CD4-positive, alpha-beta T cell treated with Interleukin-1 beta for 1 hour (primary cell): ENCODE data around the gene CXCL5.

Experiments
- DNase-seq, 2 donors: peaks; one replicate each; pipeline ENCODE4 v3.0.0-alpha.2; 2020 to 2022

The CXCL5 gene

GRCh38 chr4:73998040-73999011 lies at the start of gene CXCL5:
TSS of gene CXCL5 (minus strand) at chr4:73998677. CDS start at chr4:73998581, 96 bp downstream.
- no peak for DNase-seq

- DNase-seq, result no peak
These were observed 48.7 kb upstream of the CXCL5 start for GRCh38 chr4:74047152-74047551.

DNA sequence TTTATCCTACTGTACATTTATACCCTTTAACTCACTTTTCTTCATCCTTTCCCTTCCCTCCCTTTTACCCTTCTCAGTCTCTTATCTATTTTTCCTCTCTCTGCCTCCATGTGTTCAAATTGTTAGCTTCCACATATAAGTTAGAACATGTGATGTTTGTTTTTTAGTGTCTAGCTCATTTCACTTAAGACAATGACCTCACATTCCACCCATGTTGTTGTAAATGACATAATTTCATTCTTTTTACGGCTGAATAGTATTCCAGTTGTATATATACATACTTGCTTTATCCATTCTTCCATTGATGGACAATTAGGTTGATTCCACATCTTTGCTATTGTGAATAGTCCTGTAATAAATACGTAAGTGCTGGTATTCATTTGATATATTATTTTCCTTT lies 47.3 kb upstream of the CXCL5 start:
- no peak for DNase-seq

DNA sequence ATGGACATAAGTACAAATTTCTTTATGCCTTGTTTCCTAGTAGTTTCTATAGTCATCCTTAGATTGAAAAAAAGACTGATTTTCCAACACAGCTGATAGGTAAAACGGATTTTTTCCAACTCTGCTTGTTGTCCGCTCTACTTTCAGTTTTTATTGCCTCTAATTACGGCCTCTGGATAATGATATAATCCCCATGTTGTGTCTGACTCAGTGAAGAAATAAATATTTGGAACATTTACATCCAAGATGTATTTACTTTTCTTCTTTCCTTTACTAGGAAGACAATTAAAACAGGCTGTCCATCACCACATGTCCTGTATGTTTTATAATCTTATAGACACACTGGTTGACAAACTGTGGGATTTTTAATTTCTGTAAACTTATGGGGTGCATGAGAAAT lies 46.8 kb upstream of the CXCL5 start:
- no peak for DNase-seq

DNA sequence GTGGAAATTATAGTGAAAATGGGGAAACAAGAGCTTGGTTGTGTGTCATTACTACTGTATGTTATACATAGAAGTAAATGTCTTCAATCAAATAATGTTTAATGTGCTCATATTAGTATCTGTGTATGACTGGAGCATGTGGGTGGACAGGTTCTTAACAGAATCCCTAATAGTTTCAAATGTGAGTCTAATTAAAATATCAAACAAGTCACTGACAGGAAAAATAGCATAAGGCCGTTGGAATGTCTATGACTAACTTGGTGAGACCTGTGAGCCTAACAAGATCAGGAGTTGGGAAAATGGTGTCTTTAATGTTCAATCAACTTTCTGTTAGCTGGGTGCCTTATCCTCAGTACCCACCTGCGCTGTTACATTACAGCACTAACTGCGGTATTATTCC lies 46.2 kb upstream of the CXCL5 start:
- no peak for DNase-seq

DNA sequence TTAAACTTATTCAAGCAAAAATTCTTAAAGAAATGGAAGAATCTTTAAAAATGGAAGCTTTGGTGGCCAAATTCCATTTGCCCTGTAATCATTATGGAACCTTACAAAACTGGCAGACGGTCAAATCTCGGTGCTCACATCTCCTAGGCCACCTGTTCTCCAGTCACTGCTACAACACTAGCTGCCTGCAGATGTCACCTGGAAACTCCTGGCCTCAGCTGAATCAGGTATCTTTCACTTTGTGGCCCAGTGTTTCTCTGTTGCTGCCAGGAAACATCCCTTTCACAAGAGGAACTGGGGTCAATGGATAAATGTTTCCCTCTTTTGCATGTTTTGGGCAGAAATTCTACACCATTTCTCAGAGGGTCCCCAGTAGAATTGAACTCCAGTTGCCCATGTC lies 44.2 kb upstream of the CXCL5 start:
- DNase-seq, result no peak

DNA sequence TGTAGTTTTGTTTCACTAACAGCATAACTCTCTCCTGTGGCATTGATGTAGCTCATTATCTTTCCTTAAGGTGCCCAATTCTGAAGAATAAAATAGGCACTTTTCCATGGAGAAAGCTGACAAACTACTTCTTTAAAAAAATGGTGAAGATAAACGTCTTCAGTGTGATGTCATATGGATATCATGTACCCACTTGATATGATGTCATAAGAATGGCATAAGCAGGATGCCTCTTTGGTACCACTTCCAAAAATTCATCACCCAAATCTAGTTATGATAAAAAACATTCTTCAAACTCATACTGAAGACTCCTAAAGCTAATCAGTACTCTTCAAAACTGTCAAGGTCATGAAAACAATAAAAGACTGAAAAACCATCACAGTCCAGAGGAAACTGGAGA lies 42.9 kb upstream of the CXCL5 start:
- DNase-seq, result no peak

- DNase-seq, result no peak
These were observed 40.9 kb upstream of the CXCL5 start for GRCh38 chr4:74039315-74039763.

DNA sequence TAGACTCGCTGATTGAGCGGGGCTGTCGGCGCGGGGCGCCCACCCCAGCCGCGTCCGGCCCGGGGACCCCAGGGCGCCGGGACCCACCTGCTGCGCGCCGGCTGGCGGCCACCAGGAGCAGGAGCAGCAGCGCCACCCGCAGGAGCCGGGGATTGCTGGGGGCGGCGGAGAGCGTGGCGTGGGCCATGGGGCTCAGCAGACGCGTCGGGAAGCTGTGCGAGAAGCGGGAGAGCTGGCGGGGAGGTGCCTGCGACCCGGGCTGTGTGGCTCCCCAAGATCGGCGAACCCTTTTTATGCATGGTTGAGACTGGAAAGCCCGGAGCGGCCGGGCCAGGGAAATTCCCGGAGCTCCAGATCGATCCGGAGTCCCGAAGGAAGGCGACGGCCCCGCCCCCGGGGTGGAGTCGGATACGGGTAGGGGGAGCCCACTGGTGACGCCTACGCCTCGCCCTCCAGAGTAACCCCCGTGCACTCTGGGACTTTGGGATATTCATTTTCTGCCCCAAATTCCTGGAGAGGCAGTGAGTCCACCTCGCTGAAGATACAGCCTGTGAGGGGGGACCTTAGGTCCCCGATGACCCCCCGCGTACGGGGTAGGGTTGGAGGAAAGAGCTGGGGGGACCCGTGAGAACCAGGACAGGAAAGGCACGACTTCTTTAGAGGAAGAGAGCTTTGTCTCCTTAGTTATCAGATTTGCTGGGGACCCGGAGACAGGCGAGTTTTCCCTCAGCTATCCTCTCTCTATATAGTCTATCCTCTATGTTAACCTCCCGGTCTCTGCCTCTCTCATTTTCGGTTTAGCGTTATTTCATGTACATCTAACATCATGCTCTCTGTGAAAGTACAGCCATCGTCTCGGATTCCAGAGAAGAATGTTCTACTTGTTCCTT lies 40.2 kb upstream of the CXCL5 start, which contains the start of gene CXCL3:
Gene CXCL3 (minus strand): TSS at position 265 of the 890 bp plus-strand sequence. CDS start 78 bp downstream, at position 187.
- DNase-seq, result peak in 1 of 2 donors; percentile 48

- DNase-seq, result no peak
These were observed 39.6 kb upstream of the CXCL5 start for GRCh38 chr4:74038086-74038424.

- DNase-seq, result no peak
These were observed 38.8 kb upstream of the CXCL5 start for GRCh38 chr4:74037076-74037955.

- DNase-seq, result no peak
These were observed 35.3 kb upstream of the CXCL5 start for GRCh38 chr4:74033739-74034138.

GRCh38 chr4:74032064-74032463 lies 33.6 kb upstream of the CXCL5 start:
- no peak for DNase-seq

- DNase-seq, result no peak
These were observed 33.1 kb upstream of the CXCL5 start for GRCh38 chr4:74031576-74031975.

GRCh38 chr4:74030285-74030684 lies 31.8 kb upstream of the CXCL5 start:
- no peak for DNase-seq

GRCh38 chr4:74028504-74028903 lies 30.0 kb upstream of the CXCL5 start:
- DNase-seq, result no peak

DNA sequence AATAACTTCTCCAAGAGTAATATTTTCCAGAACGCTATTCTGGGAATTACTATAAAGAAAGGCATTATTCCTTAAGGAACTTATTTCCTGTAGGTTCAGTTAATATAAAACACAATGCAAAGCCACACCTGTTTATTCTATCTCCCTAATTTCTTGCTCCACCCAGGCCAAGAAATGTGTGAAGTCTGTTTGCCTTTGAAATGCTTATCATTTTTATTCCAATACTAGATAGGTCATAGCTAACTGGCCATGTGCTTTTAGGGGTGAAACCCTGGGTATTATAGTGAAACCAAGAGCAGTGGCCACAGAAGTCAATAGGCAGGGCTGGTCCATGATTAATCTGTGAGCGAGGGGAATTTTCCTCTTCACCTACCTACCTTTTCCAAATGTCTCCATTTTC lies 25.2 kb upstream of the CXCL5 start:
- DNase-seq, result no peak

DNA sequence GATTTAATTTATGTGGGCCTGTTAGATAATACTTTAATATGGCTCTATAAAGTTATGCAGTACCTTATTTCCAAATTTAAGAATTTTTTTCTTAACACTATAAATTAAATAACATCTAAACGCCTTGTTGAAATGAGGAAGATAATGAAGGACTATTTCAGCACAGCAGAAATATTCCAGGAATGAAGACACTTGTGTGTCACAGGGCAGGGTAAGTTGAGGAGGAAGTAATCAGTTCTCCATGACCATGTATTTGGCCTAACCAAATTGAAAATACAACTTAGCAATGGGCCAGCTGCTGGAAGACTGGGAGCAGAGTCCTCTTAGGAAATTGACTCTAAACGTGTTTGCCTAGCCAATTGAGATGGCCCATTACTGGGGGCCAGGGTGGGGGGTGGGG lies 23.1 kb upstream of the CXCL5 start:
- DNase-seq, result no peak

DNA sequence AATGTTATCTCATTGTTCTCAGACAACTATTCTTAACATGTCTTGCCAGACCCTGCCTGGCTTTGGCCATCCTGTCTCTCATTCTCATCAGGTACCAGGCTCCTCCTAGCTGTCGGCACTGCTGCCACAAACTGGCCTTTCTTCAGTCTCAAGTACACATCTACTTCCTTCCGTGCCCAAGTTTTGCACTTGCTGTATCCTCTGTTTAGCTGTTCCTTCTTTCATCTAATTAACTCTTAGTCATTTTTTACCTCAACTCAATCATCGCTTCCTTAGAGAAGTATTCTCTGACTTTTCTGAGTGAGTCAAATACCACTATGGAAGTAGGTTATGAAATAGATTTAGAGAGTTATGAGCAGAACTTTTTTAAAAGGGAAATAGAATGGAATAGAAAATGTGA lies 20.3 kb upstream of the CXCL5 start:
- DNase-seq, result no peak

GRCh38 chr4:74018116-74018515 lies 19.6 kb upstream of the CXCL5 start:
- no peak for DNase-seq

- DNase-seq, result no peak
These were observed 17.6 kb upstream of the CXCL5 start for GRCh38 chr4:74016068-74016467.

DNA sequence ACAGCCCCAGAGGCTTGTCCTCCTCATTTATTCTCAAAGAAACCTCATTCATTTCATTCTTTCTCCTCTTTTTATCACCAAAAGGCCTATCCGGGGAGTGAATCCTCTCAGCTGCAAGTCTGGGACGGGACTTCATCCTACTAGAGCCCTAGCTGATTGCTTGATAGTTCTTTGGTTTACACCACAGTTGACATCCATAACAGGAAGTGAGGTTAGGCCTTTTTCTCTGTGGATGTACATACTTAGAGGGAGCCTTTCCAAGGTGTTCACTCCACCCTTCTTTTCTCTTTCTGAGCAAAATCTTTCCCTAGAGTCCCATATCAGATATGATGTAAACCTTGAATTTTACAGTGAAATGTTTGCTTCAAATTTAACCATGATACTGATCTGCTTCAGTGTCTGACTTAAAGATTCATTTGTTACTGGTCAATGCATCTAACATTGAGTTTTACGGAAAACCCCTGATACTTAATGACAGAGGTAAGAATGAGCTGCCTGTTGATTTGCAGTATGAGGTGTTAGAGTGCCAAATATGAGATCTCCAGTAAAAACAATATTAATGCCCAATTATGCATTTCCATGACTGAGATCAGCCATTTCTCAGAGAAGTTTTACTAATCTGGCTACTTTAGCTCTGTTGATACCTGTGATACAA lies 16.8 kb upstream of the CXCL5 start:
- DNase-seq, result no peak
